Fibroblast of the aortic adventitia (primary cell): Measurements from ENCODE around the gene NEK10. TPM values are rescaled to one million over a fixed set of nuclear protein-coding genes. Genes with fewer than 3 reads are reported as not detected.

Experiments used
- DNase-seq: peaks from one replicate; pipeline ENCODE4 v3.0.0-alpha.2; 2010; ENCODE audit warnings: low read depth
- H3K4me3 ChIP-seq: 2 replicates; pipeline ENCODE4 v1.5.1; 2011; ENCODE audit warnings: low read depth, mild to moderate bottlenecking, control low read depth, low read length, moderate library complexity
- CTCF ChIP-seq: IDR thresholded peaks from 2 replicates; pipeline ENCODE4 v1.5.1; 2011; ENCODE audit warnings: mild to moderate bottlenecking, low read length, control low read depth, inconsistent platforms; ENCODE audit not compliant: insufficient read depth
- total RNA-seq: library from RNA; depleted of rRNA; stranded (reverse); fragments of >200 nt; gene quantifications from 2 replicates; pipeline ENCODE4 v1.2.3, GENCODE V29; 2012; ENCODE audit warnings: low replicate concordance

Gene NEK10
- total RNA-seq, 1 donor: 27.1 TPM

DNA sequence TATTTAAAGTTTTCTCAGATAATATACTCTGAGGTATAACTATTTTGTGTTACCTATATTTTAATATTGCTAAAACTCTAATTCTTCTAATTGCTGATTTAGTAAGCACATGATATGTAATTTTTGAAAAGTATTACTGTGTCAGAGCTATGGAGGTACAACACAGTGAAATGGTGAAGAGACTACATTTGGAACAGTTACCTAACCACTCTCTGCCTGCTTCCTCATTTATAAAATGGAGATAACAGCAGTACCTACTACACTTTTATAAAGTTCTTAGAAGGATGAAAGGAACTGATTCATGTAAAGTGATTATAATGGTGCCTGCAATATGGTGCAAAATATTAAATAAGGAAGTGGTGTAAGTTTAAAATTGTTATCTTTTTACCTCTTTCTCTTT is 16.3 kb upstream of the NEK10 start:
- no peak overlapping the region for H3K4me3 ChIP-seq
- no peak for DNase-seq
- no peak for TF ChIP-seq CTCF

DNA sequence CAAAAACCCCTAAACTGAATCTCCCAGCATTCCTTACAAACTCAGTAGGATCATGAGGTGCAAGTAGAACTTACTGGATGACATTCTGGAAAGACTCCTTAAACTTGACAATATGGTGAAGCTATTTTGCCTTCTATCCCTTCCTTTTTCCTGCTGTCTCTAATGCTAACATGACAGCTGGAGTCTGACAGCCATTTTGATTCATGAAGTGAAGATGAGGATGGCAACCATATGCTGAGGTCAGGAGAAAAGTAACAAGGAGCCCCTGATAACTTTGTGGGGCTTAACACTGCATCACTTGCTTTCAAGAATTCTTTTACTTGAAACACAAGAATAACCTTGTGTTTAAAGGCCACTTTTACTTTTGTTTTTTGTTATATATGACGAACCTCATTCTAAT is 15.0 kb upstream of the NEK10 start:
- no peak for TF ChIP-seq CTCF
- no peak for DNase-seq
- H3K4me3 ChIP-seq: no peak overlapping the region

DNA sequence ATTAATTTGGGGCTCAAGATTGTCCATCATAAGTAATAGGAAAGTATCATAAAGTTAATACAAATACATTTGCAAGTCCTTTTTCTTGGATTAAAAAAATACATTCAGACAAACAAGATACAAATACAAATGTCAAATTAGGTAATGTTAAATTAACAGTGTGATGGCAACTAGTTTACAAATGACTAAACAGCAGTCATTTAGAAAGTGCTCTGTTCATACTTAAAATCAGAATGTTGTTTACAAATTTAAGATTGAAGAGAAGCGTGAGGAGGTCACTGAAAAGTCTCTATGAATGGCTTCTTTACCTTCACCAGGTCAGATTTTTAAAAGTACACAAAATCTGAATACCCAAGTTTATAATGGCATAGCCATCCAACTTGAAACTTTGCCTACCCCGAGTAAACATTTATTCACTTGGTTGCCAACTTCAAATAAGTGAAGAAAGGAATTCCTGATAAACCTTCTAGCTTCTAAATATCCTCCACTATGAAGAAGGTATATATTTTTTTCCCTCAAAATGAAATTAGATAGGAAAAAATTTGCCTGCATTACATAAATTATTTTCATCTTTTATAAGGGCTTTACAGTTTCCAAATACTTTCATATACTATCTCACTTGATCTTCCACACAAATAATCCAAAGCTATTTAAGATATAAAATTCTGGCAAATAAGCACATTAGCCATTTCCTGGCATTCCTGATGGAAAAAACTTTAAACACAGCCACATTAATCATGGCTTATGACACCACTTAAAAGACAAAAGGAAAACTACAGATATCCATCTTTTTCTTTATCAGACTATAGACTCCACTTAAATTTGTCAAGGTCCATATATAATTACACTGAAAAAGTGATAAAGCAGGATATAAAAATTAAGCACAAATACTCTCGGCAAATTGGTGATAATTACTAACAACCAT is 11.5 kb upstream of the NEK10 start:
- peak; percentile 61 for DNase-seq
- no peak for TF ChIP-seq CTCF
- H3K4me3 ChIP-seq: no peak overlapping the region

DNA sequence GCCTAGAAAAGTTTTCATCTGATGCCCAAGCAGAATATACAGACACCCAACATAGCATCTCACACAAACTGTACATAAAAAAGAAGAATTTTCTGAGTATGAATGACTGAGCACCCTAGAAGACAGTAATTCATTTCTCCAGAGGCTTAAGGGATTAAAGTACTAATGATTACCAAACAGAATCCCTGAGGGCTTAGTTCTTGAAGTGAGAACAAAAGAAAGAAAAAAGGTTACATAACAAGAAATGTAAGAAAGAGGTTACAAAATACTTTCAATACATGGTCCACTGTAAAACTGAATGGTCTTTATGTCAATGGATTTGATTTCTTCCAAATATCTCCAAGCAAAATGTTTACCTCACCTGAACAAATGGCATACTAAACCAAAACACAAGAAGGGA is 9.1 kb upstream of the NEK10 start:
- DNase-seq: no peak
- TF ChIP-seq CTCF: no peak
- H3K4me3 ChIP-seq: no peak overlapping the region

DNA sequence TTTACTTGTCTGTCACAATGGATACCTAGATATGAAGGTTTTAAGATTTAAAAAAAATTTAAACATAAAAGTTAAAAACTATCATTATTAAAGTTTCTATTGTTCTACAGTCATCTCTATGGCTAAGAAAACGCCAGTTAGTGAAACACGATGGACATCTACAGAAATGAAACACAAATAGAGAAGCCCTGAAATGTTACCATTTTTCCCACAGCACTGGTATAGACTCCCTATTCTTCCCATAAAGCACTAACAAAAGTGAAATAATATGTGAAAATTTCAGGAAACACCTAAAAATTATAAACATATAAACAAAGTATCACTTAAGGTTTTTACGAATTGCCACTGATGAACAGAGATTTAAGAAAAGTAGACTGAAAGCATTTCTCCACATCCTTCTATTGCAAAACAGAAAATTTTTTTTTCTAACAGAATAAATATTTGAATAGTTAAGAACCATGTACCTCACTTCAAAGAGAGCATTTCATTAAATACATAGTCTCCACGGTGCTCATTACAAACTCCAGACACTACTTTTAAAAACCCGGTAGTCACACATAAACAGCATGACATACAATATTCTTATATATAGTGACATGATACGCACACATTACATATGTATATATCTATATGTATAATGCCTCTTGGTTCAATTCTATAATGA is 7.1 kb upstream of the NEK10 start:
- no peak for TF ChIP-seq CTCF
- no peak for DNase-seq
- no peak overlapping the region for H3K4me3 ChIP-seq

DNA sequence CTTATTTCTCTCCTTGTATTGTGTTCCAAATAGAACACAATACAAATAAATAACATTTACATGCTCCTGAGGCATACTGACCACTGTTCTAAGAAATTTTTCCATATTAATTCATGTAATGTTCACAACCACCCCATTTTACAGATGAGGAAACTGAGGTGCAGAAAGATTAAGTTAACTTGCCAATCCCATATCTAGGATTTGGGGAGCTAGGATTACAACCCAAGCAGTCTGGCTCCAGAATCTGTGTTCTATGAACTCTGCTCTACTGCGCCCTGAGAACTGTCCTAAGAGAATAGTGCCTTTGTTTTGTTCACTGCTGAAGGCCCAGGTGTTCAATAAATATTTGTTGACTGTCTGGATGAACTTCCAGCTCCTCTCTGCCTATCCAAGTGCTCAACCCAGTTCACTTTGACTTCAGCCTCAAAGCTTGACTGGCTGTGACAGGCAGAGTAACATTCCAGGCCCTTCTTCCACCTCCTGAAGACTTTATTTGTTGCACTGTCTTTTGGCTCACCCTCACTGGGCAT is 3.1 kb downstream of the NEK10 start:
- TF ChIP-seq CTCF: no peak
- H3K4me3 ChIP-seq: no peak overlapping the region
- DNase-seq: no peak
